GM12878 (cell line): ENCODE results near the gene KIRREL1.

Experiments
- ATF7 ChIP-seq: fragments of 450-650 bp; IDR thresholded peaks from 2 replicates; pipeline ENCODE4 v1.6.1; 2016; ENCODE audit warnings: low read depth, mild to moderate bottlenecking
- CTCF ChIP-seq, 3 experiments: IDR thresholded peaks in 2 of 3; conservative IDR thresholded peaks in 1 of 3; 2 replicates each; pipeline ENCODE4 v1.5.1; 2011; ENCODE audit warnings: low read depth in 3 of 3, low read length in 3 of 3, mild to moderate bottlenecking in 3 of 3, control low read depth in 2 of 3, moderate library complexity in 2 of 3, inconsistent platforms in 1 of 3, mixed read lengths in 1 of 3; ENCODE audit not compliant: control insufficient read depth in 2 of 3, insufficient read depth in 1 of 3; ENCODE audit errors: extremely low read depth in 1 of 3
- NFIC ChIP-seq: IDR thresholded peaks from 2 replicates; pipeline ENCODE4 v1.6.1; 2012; ENCODE audit warnings: low read depth, mild to moderate bottlenecking, inconsistent platforms, low read length, moderate library complexity
- POLR2AphosphoS5 ChIP-seq: IDR thresholded peaks from 2 replicates; pipeline ENCODE4 v1.6.1; 2011; ENCODE audit warnings: mild to moderate bottlenecking, low read length, inconsistent platforms
- SP1 ChIP-seq: IDR thresholded peaks from one replicate; pipeline ENCODE4 v1.6.1; 2011; ENCODE audit warnings: low read depth, low read length
- TF ChIP-seq, protein P1 (sequence below): fragments of 450-650 bp; IDR thresholded peaks from 2 replicates; pipeline ENCODE4 v1.6.1; 2018; ENCODE audit warnings: borderline replicate concordance, mild to moderate bottlenecking; ENCODE audit not compliant: partially characterized antibody

DNA sequence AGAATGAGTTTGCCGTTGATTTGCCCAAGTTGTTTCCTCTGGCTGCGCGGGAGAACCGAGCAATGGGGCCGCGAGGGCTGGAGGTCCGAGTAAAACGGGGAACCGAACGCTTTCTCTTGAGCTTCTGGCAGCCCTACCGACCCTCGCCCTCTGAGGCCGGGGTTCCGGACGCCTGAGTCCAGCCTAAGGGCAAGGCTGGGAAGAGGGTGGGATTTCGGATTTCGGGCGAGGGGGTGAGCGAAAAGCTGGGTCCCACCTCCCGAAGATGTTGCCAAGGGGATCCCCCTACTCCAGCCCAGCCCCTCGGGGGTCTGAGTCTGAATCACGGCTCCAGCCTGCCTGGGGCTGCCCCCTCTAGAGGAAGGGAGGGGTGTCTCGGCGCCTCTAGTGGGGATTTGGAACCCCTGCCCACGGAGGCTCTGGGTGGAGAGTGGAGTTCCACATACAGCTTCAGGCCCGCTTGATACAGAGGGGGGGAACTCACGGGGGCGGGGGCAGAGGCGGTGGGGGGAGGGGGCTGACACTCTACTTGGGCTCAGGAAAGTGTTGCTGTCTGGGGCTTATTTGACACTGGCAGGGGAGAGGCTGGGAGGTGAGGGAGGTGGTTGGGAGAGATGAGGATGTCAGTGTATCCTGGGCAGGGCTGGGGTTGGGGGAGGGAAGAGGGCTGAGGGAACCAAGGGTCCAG, 617 bp downstream of the KIRREL1 start:
- TF ChIP-seq POLR2AphosphoS5 (no peak), CTCF (IDR thresholded peaks at IDR 0.05 in 2 of 3, conservative IDR thresholded peaks at IDR 0.05 in 1 of 3; ENCODE audit: control insufficient read depth in 2 of 3, extremely low read depth in 1 of 3, insufficient read depth in 1 of 3, low read depth in 3 of 3, low read length in 3 of 3) (no peak), SP1 (no peak), ATF7 (no peak), NFIC (no peak)
- TF ChIP-seq, protein P1, sequence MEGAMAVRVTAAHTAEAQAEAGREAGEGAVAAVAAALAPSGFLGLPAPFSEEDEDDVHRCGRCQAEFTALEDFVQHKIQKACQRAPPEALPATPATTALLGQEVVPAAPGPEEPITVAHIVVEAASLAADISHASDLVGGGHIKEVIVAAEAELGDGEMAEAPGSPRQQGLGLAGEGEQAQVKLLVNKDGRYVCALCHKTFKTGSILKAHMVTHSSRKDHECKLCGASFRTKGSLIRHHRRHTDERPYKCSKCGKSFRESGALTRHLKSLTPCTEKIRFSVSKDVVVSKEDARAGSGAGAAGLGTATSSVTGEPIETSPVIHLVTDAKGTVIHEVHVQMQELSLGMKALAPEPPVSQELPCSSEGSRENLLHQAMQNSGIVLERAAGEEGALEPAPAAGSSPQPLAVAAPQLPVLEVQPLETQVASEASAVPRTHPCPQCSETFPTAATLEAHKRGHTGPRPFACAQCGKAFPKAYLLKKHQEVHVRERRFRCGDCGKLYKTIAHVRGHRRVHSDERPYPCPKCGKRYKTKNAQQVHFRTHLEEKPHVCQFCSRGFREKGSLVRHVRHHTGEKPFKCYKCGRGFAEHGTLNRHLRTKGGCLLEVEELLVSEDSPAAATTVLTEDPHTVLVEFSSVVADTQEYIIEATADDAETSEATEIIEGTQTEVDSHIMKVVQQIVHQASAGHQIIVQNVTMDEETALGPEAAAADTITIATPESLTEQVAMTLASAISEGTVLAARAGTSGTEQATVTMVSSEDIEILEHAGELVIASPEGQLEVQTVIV, result no peak
